ENCODE measurements around the gene IFT25.
A peak's percentile ranks its signal among the peaks of the same experiment; 100 is the strongest.
"Not testable (repeated sequence)": the region's sequence is repeated elsewhere in the genome, so short reads cannot be mapped to it uniquely, and the experiment has no call there.

IFT25 gene

GRCh38 chr1:53945433-53946251, at the start of gene IFT25:
Gene IFT25, minus strand, starts transcription at chr1:53945699. Its CDS starts 5,617 bp downstream, at chr1:53940082.
- DNase-seq (ENCODE audit: low read depth, low spot score), result peak; percentile 87

- not testable (repeated sequence) for DNase-seq (ENCODE audit: low read depth, low spot score)
These were observed 49.0 kb upstream of the IFT25 start for GRCh38 chr1:53994516-53994915.

GRCh38 chr1:53992085-53992874, 46.8 kb upstream of the IFT25 start:
- DNase-seq (ENCODE audit: low read depth, low spot score), result no peak

GRCh38 chr1:53987880-53988279, 42.4 kb upstream of the IFT25 start:
- no peak for DNase-seq (ENCODE audit: low read depth, low spot score)

GRCh38 chr1:53986458-53986857, 41.0 kb upstream of the IFT25 start:
- DNase-seq (ENCODE audit: low read depth, low spot score), result no peak

- no peak for DNase-seq (ENCODE audit: low read depth, low spot score)
These were observed 39.2 kb upstream of the IFT25 start for GRCh38 chr1:53984726-53985125.

- DNase-seq (ENCODE audit: low read depth, low spot score), result no peak
These were observed 37.2 kb upstream of the IFT25 start for GRCh38 chr1:53982763-53983104.

GRCh38 chr1:53982034-53982762, 36.7 kb upstream of the IFT25 start:
- no peak for DNase-seq (ENCODE audit: low read depth, low spot score)

GRCh38 chr1:53981220-53981619, 35.7 kb upstream of the IFT25 start:
- DNase-seq (ENCODE audit: low read depth, low spot score), result no peak

- no peak for DNase-seq (ENCODE audit: low read depth, low spot score)
These were observed 34.4 kb upstream of the IFT25 start for GRCh38 chr1:53979712-53980450.

GRCh38 chr1:53975861-53976260, 30.4 kb upstream of the IFT25 start:
- no peak for DNase-seq (ENCODE audit: low read depth, low spot score)

- no peak for DNase-seq (ENCODE audit: low read depth, low spot score)
These were observed 26.2 kb upstream of the IFT25 start for GRCh38 chr1:53971718-53972117.

GRCh38 chr1:53969323-53969722, 23.8 kb upstream of the IFT25 start:
- not testable (repeated sequence) for DNase-seq (ENCODE audit: low read depth, low spot score)

- DNase-seq (ENCODE audit: low read depth, low spot score), result no peak
These were observed 22.6 kb upstream of the IFT25 start for GRCh38 chr1:53968125-53968513.

GRCh38 chr1:53967409-53968124, 22.1 kb upstream of the IFT25 start:
- DNase-seq (ENCODE audit: low read depth, low spot score), result no peak

GRCh38 chr1:53966794-53967193, 21.3 kb upstream of the IFT25 start:
- DNase-seq (ENCODE audit: low read depth, low spot score), result no peak

- DNase-seq (ENCODE audit: low read depth, low spot score), result no peak
These were observed 18.6 kb upstream of the IFT25 start for GRCh38 chr1:53964109-53964508.

GRCh38 chr1:53963460-53963859, 18.0 kb upstream of the IFT25 start:
- no peak for DNase-seq (ENCODE audit: low read depth, low spot score)

- no peak for DNase-seq (ENCODE audit: low read depth, low spot score)
These were observed 16.9 kb upstream of the IFT25 start for GRCh38 chr1:53962395-53962794.

GRCh38 chr1:53959664-53960250, 14.3 kb upstream of the IFT25 start:
- no peak for DNase-seq (ENCODE audit: low read depth, low spot score)

Measured in brain pericyte (primary cell).